Measurements from ENCODE around the gene CYSLTR2. TPM values are rescaled to one million over a fixed set of nuclear protein-coding genes. Genes with fewer than 3 reads are reported as not detected.

CYSLTR2 gene
- total and polyA plus RNA-seq, 11 donors: 1.8 to 11.5 (median 5.4) TPM

DNA sequence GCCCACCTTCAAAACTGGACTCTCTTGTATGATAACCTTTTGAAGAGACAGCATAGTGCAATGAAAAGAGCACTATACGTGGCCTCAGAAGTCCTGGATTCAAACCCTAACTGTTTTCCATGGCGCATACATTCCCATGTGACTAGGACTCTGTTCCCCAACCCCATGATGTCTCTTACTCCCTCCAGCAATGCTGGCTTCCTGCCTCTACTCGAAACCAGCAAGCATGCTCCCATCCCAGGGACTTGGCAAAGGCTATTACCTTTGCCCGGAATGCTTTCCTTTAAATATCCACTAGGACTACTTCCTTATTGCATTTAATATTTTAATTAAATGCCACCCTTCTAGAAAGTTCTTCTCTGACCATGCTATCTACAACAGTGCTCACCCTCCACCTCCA, 75.1 kb downstream of the CYSLTR2 start:
- intact Hi-C loops (cut with DNase I): no loop called here
- H3K27ac ChIP-seq: peak overlapping the region in 2 of 12 donors; percentile 72 to 82
- no peak for TF ChIP-seq POLR2A (IDR thresholded peaks at IDR 0.05)
- TF ChIP-seq, protein P1, sequence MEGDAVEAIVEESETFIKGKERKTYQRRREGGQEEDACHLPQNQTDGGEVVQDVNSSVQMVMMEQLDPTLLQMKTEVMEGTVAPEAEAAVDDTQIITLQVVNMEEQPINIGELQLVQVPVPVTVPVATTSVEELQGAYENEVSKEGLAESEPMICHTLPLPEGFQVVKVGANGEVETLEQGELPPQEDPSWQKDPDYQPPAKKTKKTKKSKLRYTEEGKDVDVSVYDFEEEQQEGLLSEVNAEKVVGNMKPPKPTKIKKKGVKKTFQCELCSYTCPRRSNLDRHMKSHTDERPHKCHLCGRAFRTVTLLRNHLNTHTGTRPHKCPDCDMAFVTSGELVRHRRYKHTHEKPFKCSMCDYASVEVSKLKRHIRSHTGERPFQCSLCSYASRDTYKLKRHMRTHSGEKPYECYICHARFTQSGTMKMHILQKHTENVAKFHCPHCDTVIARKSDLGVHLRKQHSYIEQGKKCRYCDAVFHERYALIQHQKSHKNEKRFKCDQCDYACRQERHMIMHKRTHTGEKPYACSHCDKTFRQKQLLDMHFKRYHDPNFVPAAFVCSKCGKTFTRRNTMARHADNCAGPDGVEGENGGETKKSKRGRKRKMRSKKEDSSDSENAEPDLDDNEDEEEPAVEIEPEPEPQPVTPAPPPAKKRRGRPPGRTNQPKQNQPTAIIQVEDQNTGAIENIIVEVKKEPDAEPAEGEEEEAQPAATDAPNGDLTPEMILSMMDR (IDR thresholded peaks at IDR 0.05): no peak

DNA sequence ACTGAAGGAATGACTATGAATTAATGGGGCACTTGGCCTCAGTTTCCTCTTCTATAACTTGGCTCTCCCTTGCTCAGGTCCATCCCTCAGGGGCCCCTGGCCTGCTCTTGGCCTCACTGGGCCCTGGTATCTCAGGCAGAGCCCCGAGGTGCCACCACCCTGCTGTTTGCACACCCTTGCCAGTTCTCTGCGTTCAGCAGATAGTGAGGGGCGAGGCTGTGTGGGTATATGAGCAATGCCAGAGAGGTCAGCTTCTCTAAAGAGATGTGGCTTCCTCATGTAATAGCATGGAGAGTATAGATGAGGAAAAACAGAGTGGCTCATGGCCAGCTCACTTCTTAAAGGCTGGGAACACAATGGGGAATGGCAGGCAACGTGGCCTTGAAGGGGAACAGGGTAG, 76.1 kb downstream of the CYSLTR2 start:
- WGBS, 4 donors: 67 to 84% (median 76%) methylated on average over 4 of the region's 4 CpGs
- Histone ChIP-seq H3K27me3 (no peaks in the 10 kb centered on the region), H3K4me1 (peaks cover 0 to 25% (median 1%) of the 10 kb centered on the region in 12 donors), H3K36me3 (no peaks in the 10 kb centered on the region), H3K4me3 (no peak overlapping the region), H3K9me3 (peaks cover 0 to 9% (median 0%) of the 10 kb centered on the region in 12 donors), H3K27ac (peak overlapping the region in 1 of 12 donors; percentile 5)
- no peak for DNase-seq
- TF ChIP-seq POLR2A (IDR thresholded peaks at IDR 0.05): no peak
- TF ChIP-seq, protein P1 (IDR thresholded peaks at IDR 0.05): no peak
- intact Hi-C loops (cut with DNase I): loop anchor here in 3 of 10 donors (5.0 to 10.0 kb wide), 4 partner anchors 105 to 135 kb away; no protein-coding TSS in a partner anchor
- no peak for ATAC-seq

More for the DNA sequence above, 75.1 kb downstream of the CYSLTR2 start:
- ATAC-seq (no peak), DNase-seq (no peak)
- H3K4me1 ChIP-seq: peaks cover 0 to 25% (median 1%) of the 10 kb centered on the region in 12 donors
- H3K27me3 ChIP-seq: no peaks in the 10 kb centered on the region
- WGBS, 4 donors: 80 to 91% (median 84%) methylated on average over 4 of the region's 4 CpGs
- no peak overlapping the region for H3K4me3 ChIP-seq
- H3K36me3 ChIP-seq: no peaks in the 10 kb centered on the region
- peaks cover 0 to 9% (median 0%) of the 10 kb centered on the region in 12 donors for H3K9me3 ChIP-seq

- Histone ChIP-seq H3K36me3 (no peaks in the 10 kb centered on the region), H3K27ac (peak overlapping the region in 3 of 12 donors; percentile 3 to 31 (median 11)), H3K27me3 (no peaks in the 10 kb centered on the region), H3K4me1 (peaks cover 0 to 23% (median 1%) of the 10 kb centered on the region in 12 donors), H3K4me3 (no peak overlapping the region), H3K9me3 (peaks cover 0 to 2% (median 0%) of the 10 kb centered on the region in 12 donors)
- 57 to 67% (median 66%) methylated on average over 6 of the region's 6 CpGs for WGBS, 4 donors
- DNase-seq (no peak), ATAC-seq (peak in 2 of 4 donors; percentile 27 to 71)
- intact Hi-C loops (cut with DNase I): loop anchor here in 3 of 10 donors (5.0 to 10.0 kb wide), 4 partner anchors 106 to 136 kb away; no protein-coding TSS in a partner anchor
- TF ChIP-seq, protein P1 (IDR thresholded peaks at IDR 0.05): no peak
- no peak for TF ChIP-seq POLR2A (IDR thresholded peaks at IDR 0.05)
Measured at GRCh38 chr13:48731001-48731658, 77.4 kb downstream of the CYSLTR2 start.

- no peaks in the 10 kb centered on the region for H3K9me3 ChIP-seq
- TF ChIP-seq, protein P1 (IDR thresholded peaks at IDR 0.05): peak; percentile 39 to 73 (median 54)
- TF ChIP-seq POLR2A (IDR thresholded peaks at IDR 0.05): no peak
- peak overlapping the region in 4 of 12 donors; percentile 16 to 34 (median 24) for H3K4me3 ChIP-seq
- intact Hi-C loops (cut with DNase I): loop anchor here in 3 of 10 donors (5.0 to 10.0 kb wide), 4 partner anchors 107 to 137 kb away; no protein-coding TSS in a partner anchor
- peak in 4 of 5 donors; percentile 38 to 74 (median 42) for DNase-seq
- H3K36me3 ChIP-seq: no peaks in the 10 kb centered on the region
- peak overlapping the region in 1 of 12 donors; percentile 39 for H3K27ac ChIP-seq
- H3K27me3 ChIP-seq: no peaks in the 10 kb centered on the region
- peak in 3 of 4 donors; percentile 53 to 75 (median 55) for ATAC-seq
- WGBS, 4 donors: 40 to 53% (median 46%) methylated on average over 16 of the region's 16 CpGs
- peaks cover 0 to 17% (median 1%) of the 10 kb centered on the region in 12 donors for H3K4me1 ChIP-seq
Measured at GRCh38 chr13:48731957-48732569, 78.3 kb downstream of the CYSLTR2 start.
